ENCODE measurements around the gene ZNF774.
A peak's percentile ranks its signal among the peaks of the same experiment; 100 is the strongest.
"Not testable (repeated sequence)": the region's sequence is repeated elsewhere in the genome, so short reads cannot be mapped to it uniquely, and the experiment has no call there.

Gene ZNF774

DNA sequence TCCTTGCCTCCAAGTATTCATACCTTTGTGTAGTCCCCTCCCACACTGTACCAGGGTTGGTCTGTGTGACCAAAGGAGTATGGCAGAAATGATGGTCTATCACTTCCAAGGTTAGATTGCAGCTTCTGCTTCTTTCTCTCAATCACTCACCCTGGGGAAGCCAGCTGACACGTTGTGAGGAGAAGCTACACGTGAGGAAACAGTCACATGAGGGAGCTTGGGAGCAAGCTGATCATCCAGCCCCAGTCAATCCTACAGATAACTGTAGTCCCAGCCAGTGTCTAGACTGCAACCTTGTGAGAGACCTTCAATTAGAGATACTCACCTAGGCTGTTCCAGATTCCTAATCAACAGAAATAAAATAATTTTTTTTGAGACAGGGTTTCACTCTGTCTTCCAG, 6.2 kb upstream of the ZNF774 start:
- DNase-seq (ENCODE audit: low read depth, low spot score), result no peak

GRCh38 chr15:90347431-90348065, 4.5 kb upstream of the ZNF774 start:
- DNase-seq (ENCODE audit: low read depth, low spot score), result not testable (repeated sequence)

GRCh38 chr15:90348456-90348855, 3.6 kb upstream of the ZNF774 start:
- no peak for DNase-seq (ENCODE audit: low read depth, low spot score)

DNA sequence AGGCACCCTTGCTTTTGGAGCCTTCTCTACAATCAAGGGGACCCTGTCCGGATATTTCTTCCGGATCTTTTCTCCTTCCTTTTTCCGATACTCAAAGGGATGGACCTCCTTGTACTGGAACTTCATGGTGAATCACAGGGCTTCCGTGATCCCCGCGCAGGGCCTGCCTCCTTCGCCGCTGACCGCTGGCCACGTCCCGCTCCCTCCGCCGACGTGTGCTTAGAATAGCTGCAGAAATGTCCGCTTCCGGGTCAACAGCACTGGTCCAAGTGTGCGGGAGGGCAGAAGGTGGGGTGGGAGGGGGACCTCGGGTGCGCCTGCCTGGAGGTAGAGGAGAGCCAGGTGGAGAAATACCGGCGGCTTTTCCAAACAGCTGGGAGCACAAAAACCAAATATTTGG, 3.0 kb upstream of the ZNF774 start:
- DNase-seq (ENCODE audit: low read depth, low spot score), result no peak

DNA sequence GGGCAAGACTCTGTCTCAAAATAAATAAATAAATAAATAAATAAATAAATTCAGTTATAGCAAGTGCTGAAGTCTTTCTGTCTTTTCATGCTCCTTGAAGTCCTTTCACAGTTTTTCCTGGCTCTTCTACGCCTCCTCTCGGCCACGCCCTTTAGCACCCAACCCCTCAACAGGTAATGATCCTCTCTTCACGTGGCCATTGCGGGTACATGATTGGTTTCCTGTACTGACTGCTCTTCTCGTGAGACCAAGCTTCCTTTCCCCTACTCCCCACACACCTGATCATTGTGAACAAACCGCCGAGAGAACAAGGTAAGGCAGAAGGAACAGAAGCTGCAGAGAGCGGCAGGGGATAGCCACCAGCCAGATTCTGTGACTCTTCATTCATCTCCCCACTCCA, 2.3 kb upstream of the ZNF774 start:
- DNase-seq (ENCODE audit: low read depth, low spot score), result no peak

- no peak for DNase-seq (ENCODE audit: low read depth, low spot score)
Observed at GRCh38 chr15:90351479-90352106, 491 bp upstream of the ZNF774 start.

- DNase-seq (ENCODE audit: low read depth, low spot score), result no peak
Observed at GRCh38 chr15:90354986-90355385, 2.9 kb downstream of the ZNF774 start.

GRCh38 chr15:90358124-90359033, 6.3 kb downstream of the ZNF774 start:
- peak; percentile 51 for DNase-seq (ENCODE audit: low read depth, low spot score)

GRCh38 chr15:90360746-90361145, 8.7 kb downstream of the ZNF774 start:
- no peak for DNase-seq (ENCODE audit: low read depth, low spot score)

DNA sequence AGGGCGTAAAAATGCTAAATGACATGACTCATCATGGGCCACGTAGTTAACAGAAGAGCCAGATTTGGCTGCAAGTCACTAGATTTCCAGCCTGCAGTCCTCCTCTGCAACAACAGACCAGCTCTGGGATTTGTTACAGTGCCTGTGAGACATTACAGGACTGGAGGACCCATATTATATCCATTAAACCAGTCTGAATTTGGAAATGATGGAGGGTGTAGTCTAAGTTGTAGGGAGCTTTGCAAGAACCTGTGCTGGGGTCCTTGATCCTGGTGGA, 10.8 kb downstream of the ZNF774 start:
- peak; percentile 83 for DNase-seq (ENCODE audit: low read depth, low spot score)

DNA sequence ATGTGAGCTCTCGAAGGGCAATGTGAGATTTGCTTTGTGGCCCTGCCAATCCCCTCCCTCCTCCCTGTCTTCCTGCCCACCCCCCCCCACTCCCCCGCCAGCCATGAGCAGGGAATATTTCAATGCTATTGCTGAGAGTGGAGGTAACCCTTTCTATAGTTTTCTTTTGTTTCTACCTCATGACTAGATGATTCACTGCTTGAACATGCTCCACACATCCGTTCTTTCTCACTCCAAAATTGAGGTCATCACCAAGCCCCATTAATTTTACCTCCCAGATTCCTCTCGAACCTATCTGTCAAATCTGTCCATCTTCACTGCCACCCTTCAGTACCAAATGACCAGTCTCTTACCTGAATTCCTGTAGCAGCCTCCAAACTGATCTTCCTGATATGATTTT, 12.2 kb downstream of the ZNF774 start:
- peak; percentile 74 for DNase-seq (ENCODE audit: low read depth, low spot score)

DNA sequence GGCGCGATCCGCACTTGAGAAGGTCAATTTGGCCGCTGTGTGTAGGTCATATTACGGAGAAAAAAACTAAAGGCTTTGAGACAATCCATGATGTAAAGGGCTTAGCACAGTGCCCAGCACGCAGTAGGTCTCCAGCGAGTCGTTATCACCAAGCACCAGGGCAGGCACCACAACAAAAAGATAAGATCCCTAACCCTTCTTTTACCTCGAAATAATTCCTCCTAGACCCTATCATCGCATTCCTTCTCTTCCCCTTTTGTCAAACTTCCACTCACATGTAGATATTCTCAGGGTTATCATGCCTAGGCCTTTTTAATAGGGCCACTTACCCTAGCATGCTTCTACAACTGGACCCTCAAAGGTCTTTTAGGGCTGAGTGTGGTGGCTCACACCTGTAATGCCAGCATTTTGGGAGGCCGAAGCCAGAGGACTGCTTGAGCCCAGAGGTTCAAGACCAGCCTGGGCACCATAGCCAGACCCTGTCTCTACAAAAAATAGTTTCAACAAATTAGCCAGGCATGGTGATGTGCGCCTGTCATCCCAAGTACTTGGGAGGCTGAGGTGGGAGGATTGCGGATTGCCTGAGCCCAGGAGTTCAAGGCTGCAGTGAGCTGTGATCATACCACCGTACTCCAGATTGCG, 13.5 kb downstream of the ZNF774 start:
- DNase-seq (ENCODE audit: low read depth, low spot score), result no peak

DNA sequence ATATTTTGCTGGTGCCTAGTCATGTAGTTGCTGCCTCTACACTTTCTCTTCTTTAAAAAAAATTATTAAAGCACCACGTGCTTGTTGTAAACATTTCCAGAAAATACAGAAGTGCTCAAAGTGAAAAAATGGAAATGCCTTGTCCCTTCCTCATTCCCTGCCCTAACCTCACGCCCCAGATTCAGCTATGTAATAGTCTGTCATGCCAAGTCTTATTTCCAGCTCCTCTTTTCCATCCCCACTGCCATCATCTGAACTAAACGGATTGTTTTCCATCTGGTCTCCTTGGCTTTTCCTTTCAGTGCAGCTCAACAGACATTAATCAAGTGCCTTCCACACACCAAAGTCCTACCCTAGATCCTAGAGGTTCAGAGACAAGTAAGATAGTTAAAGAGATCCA, 15.5 kb downstream of the ZNF774 start:
- peak; percentile 23 for DNase-seq (ENCODE audit: low read depth, low spot score)

DNA sequence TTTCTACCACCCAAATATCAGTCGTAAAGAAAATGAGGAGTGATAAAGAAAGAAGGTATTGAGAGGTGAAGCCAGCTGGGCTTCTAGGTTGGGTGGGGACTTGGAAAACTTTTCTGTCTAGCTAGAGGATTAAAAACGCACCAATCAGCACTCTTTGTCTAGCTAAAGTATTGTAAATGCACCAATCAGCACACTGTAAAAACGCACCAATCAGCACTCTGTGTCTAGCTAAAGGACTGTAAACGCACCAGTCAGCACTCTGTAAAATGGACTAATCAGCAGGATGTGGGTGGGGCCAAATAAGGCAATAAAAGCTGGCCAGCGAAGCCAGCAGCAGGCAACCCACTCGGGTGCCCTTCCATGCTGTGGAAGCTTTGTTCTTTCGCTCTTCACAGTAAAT, 23.0 kb downstream of the ZNF774 start:
- no peak for DNase-seq (ENCODE audit: low read depth, low spot score)

DNA sequence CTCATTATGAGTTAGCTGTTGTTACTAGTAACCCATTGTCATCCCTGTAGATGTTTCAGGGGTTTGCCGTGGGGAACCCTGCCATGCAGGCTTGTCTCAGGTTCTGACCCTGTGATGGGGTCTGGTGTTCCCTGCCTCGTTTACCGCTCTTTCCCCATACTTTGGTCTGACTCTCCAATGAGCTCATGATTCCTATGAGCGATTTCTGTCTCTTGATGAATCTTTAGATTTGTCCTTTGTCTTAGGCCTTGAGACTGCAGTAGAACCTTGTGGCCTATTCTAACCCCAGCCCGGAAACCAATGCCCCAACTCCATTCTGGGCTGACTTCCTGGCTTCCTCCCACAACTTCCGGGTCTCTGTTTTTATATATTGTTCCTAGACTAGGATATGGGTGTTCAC, 24.7 kb downstream of the ZNF774 start:
- DNase-seq (ENCODE audit: low read depth, low spot score), result no peak

DNA sequence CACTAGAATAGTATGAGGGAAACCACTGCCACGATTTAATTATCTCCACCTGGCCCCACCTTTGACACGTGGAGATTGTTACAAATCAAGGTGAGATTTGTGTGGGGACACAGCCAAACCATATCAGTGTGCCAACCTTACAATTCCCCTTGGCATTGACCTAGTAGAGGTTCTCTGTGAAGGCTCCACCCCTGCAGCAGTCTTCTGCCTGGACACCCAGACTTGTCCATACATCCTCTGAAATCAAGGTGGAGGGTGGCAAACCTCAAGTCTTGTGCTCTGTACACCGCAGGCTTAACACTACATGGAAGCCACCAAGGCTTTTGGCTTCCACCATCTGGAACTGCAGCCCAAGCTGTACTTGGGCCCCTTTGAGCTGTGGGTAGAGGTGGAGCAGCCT, 27.2 kb downstream of the ZNF774 start:
- DNase-seq (ENCODE audit: low read depth, low spot score), result no peak

DNA sequence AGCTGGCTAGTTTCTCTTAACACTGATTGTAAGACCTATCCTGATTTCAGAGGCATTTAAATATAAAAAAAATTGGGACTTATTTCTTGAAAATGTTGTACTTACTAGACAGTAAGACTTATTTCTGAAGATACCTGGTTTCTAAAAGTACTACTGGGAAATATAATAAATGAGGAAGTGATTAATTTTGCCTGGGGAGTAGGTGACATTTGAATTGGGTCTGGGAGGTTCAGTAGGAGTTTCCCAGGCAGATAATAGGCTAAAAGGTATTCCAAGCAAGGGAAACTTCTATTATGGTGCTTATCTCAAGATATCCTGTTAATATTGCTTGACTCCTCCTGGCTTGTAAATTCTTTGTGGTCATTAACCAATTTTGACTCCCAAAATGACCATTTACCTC, 29.4 kb downstream of the ZNF774 start:
- no peak for DNase-seq (ENCODE audit: low read depth, low spot score)

DNA sequence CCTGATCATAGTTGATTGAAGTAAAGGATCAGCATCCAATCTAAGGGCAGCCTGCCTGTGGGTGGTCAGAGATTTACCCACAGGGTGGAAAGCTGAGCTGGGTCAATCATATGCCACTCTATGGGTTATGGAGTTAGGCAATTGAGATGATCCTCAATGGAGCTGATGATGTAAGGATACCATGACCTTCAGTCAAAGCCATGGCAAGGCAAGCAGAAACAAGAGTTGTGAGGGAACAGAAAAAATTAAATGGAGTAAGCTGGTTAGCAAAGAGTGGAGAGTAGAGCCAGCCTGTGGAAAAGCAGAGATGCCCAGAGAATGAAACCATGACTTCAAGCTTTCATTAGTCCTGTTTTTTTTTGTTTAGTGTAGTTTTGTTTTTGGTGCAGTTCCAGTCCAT, 30.2 kb downstream of the ZNF774 start:
- DNase-seq (ENCODE audit: low read depth, low spot score), result no peak

GRCh38 chr15:90386221-90386620, 34.1 kb downstream of the ZNF774 start:
- no peak for DNase-seq (ENCODE audit: low read depth, low spot score)

- peak; percentile 98 for DNase-seq (ENCODE audit: low read depth, low spot score)
Observed at GRCh38 chr15:90387534-90388461, 35.7 kb downstream of the ZNF774 start, which contains the start of gene IQGAP1. TSS of gene IQGAP1 (plus strand) at chr15:90388242. CDS start at chr15:90388342, 100 bp downstream.

Data from astrocyte of the hippocampus (primary cell).